Breast epithelium (tissue), 3 donors: ENCODE measurements around the gene TANGO6.

Source experiments
- POLR2A ChIP-seq: fragments of 450-650 bp; IDR thresholded peaks from one replicate; pipeline ENCODE4 v1.6.1; 2016; ENCODE audit warnings: antibody characterized with exemption, mild to moderate bottlenecking, moderate library complexity
- TF ChIP-seq, protein P1 (sequence below), 3 donors: fragments of 450-650 bp; IDR thresholded peaks; one replicate each; pipeline ENCODE4 v1.5.1; 2016 to 2017; ENCODE audit warnings: antibody characterized with exemption in 3 of 3, mild to moderate bottlenecking in 3 of 3, moderate library complexity in 3 of 3

GRCh38 chr16:69111876-69112230 is 268.5 kb downstream of the TANGO6 start:
- TF ChIP-seq POLR2A = no peak
- TF ChIP-seq, protein P1, sequence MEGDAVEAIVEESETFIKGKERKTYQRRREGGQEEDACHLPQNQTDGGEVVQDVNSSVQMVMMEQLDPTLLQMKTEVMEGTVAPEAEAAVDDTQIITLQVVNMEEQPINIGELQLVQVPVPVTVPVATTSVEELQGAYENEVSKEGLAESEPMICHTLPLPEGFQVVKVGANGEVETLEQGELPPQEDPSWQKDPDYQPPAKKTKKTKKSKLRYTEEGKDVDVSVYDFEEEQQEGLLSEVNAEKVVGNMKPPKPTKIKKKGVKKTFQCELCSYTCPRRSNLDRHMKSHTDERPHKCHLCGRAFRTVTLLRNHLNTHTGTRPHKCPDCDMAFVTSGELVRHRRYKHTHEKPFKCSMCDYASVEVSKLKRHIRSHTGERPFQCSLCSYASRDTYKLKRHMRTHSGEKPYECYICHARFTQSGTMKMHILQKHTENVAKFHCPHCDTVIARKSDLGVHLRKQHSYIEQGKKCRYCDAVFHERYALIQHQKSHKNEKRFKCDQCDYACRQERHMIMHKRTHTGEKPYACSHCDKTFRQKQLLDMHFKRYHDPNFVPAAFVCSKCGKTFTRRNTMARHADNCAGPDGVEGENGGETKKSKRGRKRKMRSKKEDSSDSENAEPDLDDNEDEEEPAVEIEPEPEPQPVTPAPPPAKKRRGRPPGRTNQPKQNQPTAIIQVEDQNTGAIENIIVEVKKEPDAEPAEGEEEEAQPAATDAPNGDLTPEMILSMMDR (IDR thresholded peaks at IDR 0.05) = no peak
